ENCODE results near the gene PTPN7. TPM values are rescaled to one million over a fixed set of nuclear protein-coding genes. Genes with fewer than 3 reads are reported as not detected.

Gene PTPN7
- total RNA-seq, 1 experiment from 2014 or later, result 0.33 TPM

GRCh38 chr1:202200112-202200548 lies 39.7 kb upstream of the PTPN7 start:
- Histone ChIP-seq H3K36me3 (ENCODE audit: control insufficient read depth, insufficient read depth, low read length) (no peaks in the 10 kb centered on the region), H3K27ac (ENCODE audit: low read length) (no peak overlapping the region), H3K9me3 (ENCODE audit: control insufficient read depth, insufficient read depth, low read depth, low read length) (no peaks in the 10 kb centered on the region), H3K4me3 (ENCODE audit: low read depth in 2 of 2, low read length in 2 of 2) (no peak overlapping the region), H3K4me1 (ENCODE audit: control insufficient read depth, insufficient read depth, low read length) (peaks cover 8% of the 10 kb centered on the region; the same call in 1 of the 2 replicates), H3K27me3 (ENCODE audit: control insufficient read depth, insufficient read depth, low read length) (no peaks in the 10 kb centered on the region)
- in situ Hi-C loops (cut with HindIII; ENCODE audit: low pct_unique_long_range_greater_than_20kb, low sequenced_read_pairs) (loop anchor here (25.0 kb wide), 1 partner anchor 112 kb away; no protein-coding TSS in a partner anchor), intact Hi-C loops (cut with micrococcal nuclease; ENCODE audit: unreplicated experiment) (no loop called here)
- POLR2A ChIA-PET, result interaction anchor here (0.6 to 0.7 kb wide), 2 partner anchors 45 to 402 kb away, joined by 3 to 4 read pairs; no protein-coding TSS in a partner anchor
- no TSS peak for BruUV-seq (replicated peaks)
- no peak for TF ChIP-seq CTCF (IDR thresholded peaks at IDR 0.05)
- TF ChIP-seq TCF7L2 (IDR thresholded peaks at IDR 0.05; ENCODE audit: low read depth, low read length), result no peak
- TF ChIP-seq SIN3A (IDR thresholded peaks at IDR 0.05; ENCODE audit: borderline replicate concordance, insufficient read depth, low read depth, low read length), result no peak
- TF ChIP-seq REST (IDR thresholded peaks at IDR 0.05; ENCODE audit: insufficient read depth in 1 of 2, low read depth in 2 of 2, low read length in 1 of 2), result no peak
- no peak for TF ChIP-seq POLR2AphosphoS5 (IDR thresholded peaks at IDR 0.05; ENCODE audit: low read depth, low read length)
- ATAC-seq (0 out of 2 replicates have a peak, but pooled peaks have one; percentile 32), DNase-seq (ENCODE audit: low read depth, low spot score) (no peak)
- CTCF ChIA-PET, result interaction anchor here (1.5 kb wide), 1 partner anchor 11 kb away, joined by 4 read pairs; no protein-coding TSS in a partner anchor

- in situ Hi-C loops (cut with HindIII; ENCODE audit: low pct_unique_long_range_greater_than_20kb, low sequenced_read_pairs) (no loop called here), intact Hi-C loops (cut with micrococcal nuclease; ENCODE audit: unreplicated experiment) (no loop called here)
- CTCF ChIA-PET, result no interaction called here
- DNase-seq (ENCODE audit: low read depth, low spot score) (no peak), ATAC-seq (no peak)
- no TSS peak for BruUV-seq (replicated peaks)
- H3K4me3 ChIP-seq (ENCODE audit: low read depth in 2 of 2, low read length in 2 of 2), result no peak overlapping the region
- H3K27ac ChIP-seq (ENCODE audit: low read length), result no peak overlapping the region
- no peaks in the 10 kb centered on the region for H3K36me3 ChIP-seq (ENCODE audit: control insufficient read depth, insufficient read depth, low read length)
- peaks cover under 1% of the 10 kb centered on the region; the same call in 1 of the 2 replicates for H3K27me3 ChIP-seq (ENCODE audit: control insufficient read depth, insufficient read depth, low read length)
- TF ChIP-seq SIN3A (IDR thresholded peaks at IDR 0.05; ENCODE audit: borderline replicate concordance, insufficient read depth, low read depth, low read length) (no peak), CTCF (IDR thresholded peaks at IDR 0.05) (no peak), REST (IDR thresholded peaks at IDR 0.05; ENCODE audit: insufficient read depth in 1 of 2, low read depth in 2 of 2, low read length in 1 of 2) (no peak), TCF7L2 (IDR thresholded peaks at IDR 0.05; ENCODE audit: low read depth, low read length) (no peak), POLR2AphosphoS5 (IDR thresholded peaks at IDR 0.05; ENCODE audit: low read depth, low read length) (no peak)
- POLR2A ChIA-PET, result interaction anchor here (0.6 to 0.7 kb wide), 2 partner anchors 44 to 403 kb away, joined by 3 to 4 read pairs; no protein-coding TSS in a partner anchor
- H3K4me1 ChIP-seq (ENCODE audit: control insufficient read depth, insufficient read depth, low read length), result peaks cover 8% of the 10 kb centered on the region; the same call in 1 of the 2 replicates
- no peaks in the 10 kb centered on the region for H3K9me3 ChIP-seq (ENCODE audit: control insufficient read depth, insufficient read depth, low read depth, low read length)
Observed at GRCh38 chr1:202199040-202199889, 38.9 kb upstream of the PTPN7 start.

Measured in Panc1 (cell line).